ENCODE results near the gene RAB1A.

DNA sequence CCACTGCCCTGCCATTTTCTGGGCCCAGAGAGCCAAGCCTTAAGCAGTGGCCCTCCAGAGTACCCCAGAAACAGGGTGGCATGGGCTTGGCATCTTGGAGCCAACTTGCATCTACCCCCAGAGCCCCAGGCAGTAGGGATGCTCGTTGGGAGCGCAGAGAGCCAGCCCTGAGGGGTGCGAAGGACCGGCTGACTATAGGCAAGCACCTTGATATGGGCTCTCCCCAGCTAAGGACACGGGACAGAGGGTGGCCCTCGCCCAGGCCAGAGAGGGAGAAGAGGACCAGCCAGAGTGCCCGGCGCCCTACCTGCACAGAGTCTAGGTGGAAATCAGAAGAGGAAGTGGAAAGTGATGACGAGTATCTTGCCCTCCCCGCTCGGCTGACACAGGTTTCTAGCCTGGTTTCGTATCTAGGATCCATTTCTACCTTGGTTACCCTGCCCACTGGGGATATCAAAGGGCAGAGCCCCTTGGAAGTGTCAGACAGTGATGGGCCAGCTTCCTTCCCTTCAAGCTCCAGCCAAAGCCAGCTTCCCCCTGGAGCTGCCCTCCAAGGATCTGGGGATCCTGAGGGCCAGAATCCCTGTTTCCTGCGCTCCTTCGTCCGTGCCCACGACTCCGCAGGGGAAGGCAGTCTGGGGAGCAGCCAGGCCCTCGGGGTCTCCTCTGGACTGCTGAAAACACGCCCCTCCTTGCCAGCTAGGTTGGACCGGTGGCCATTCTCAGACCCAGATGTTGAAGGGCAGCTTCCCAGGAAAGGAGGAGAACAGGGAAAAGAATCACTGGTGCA lies 57.5 kb downstream of the RAB1A start:
- TF ChIP-seq, protein P1, sequence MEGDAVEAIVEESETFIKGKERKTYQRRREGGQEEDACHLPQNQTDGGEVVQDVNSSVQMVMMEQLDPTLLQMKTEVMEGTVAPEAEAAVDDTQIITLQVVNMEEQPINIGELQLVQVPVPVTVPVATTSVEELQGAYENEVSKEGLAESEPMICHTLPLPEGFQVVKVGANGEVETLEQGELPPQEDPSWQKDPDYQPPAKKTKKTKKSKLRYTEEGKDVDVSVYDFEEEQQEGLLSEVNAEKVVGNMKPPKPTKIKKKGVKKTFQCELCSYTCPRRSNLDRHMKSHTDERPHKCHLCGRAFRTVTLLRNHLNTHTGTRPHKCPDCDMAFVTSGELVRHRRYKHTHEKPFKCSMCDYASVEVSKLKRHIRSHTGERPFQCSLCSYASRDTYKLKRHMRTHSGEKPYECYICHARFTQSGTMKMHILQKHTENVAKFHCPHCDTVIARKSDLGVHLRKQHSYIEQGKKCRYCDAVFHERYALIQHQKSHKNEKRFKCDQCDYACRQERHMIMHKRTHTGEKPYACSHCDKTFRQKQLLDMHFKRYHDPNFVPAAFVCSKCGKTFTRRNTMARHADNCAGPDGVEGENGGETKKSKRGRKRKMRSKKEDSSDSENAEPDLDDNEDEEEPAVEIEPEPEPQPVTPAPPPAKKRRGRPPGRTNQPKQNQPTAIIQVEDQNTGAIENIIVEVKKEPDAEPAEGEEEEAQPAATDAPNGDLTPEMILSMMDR (IDR thresholded peaks at IDR 0.05; ENCODE audit: low read depth, low read length, poor library complexity, severe bottlenecking): no peak
- no peak for TF ChIP-seq EZH2phosphoT487 (IDR thresholded peaks at IDR 0.05; ENCODE audit: borderline replicate concordance, low read length)

All from DOHH2 (cell line).